ENCODE results near the gene MT1X. TPM values are rescaled to one million over a fixed set of nuclear protein-coding genes. Genes with fewer than 3 reads are reported as not detected.

MT1X gene
- total and polyA plus RNA-seq, 2 of the 13 experiments (the other 11 are each of a cell fraction or from before 2014, with no cell fraction given), result 19.7 to 288 TPM

DNA sequence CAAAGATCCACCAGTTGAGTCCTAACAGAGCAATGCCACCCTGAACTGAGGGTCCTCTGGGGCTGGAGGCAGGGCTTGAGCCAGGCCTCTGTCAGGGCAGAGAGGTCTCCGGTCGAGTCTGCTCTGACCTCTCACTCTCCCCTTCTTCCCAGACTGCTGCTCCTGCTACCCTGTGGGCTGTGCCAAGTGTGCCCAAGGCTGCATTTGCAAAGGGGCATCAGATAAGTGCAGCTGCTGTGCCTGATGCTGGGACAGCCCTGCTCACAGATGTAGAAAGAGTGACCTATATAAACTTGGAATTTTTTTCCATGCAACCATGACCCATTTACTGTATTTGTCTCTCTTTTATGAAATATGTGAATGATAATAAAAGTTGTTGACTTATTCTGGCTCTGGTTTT lies 33.0 kb upstream of the MT1X start:
- H3K4me3 ChIP-seq (replicated peaks in 1 of 3; ENCODE audit: insufficient read depth in 1 of 3, low read depth in 2 of 3, low read length in 3 of 3), result no peak overlapping the region
- no peak overlapping the region for H2AFZ ChIP-seq (ENCODE audit: low read length)
- DNase-seq (ENCODE audit: low spot score), result no peak
- ChIA-PET CTCF (ENCODE audit: low intra/inter-chr PET ratio, low total read pairs) (no interaction called here), POLR2A (no interaction called here)
- ATAC-seq, result no peak
- no peaks in the 10 kb centered on the region for H3K9me3 ChIP-seq (ENCODE audit: low read length)
- H3K79me2 ChIP-seq (ENCODE audit: insufficient read depth, low read length), result no peaks in the 10 kb centered on the region
- no peaks in the 10 kb centered on the region for H3K36me3 ChIP-seq (replicated peaks in 1 of 2; ENCODE audit: control insufficient read depth in 1 of 2, insufficient read depth in 2 of 2, low read length in 2 of 2)
- H3K9ac ChIP-seq (ENCODE audit: insufficient read depth, low read depth, low read length), result no peak overlapping the region
- no peak for FAIRE-seq
- peaks cover 25% of the 10 kb centered on the region for H3K4me1 ChIP-seq (ENCODE audit: insufficient read depth, low read length)
- no peaks in the 10 kb centered on the region for H4K20me1 ChIP-seq (ENCODE audit: insufficient read depth, low read length)
- TF ChIP-seq FLYWCH1 (CRISPR knock-in tag; IDR thresholded peaks at IDR 0.05), result no peak
- TF ChIP-seq ZNF180 (CRISPR knock-in tag; IDR thresholded peaks at IDR 0.05; ENCODE audit: borderline replicate concordance, low read depth), result no peak
- no peak for TF ChIP-seq ZNF552 (CRISPR knock-in tag; IDR thresholded peaks at IDR 0.05; ENCODE audit: borderline replicate concordance)
- TF ChIP-seq RBAK (CRISPR knock-in tag; IDR thresholded peaks at IDR 0.05), result no peak
- TF ChIP-seq NCOA5 (CRISPR knock-in tag; IDR thresholded peaks at IDR 0.05), result no peak
- TF ChIP-seq, protein P1, sequence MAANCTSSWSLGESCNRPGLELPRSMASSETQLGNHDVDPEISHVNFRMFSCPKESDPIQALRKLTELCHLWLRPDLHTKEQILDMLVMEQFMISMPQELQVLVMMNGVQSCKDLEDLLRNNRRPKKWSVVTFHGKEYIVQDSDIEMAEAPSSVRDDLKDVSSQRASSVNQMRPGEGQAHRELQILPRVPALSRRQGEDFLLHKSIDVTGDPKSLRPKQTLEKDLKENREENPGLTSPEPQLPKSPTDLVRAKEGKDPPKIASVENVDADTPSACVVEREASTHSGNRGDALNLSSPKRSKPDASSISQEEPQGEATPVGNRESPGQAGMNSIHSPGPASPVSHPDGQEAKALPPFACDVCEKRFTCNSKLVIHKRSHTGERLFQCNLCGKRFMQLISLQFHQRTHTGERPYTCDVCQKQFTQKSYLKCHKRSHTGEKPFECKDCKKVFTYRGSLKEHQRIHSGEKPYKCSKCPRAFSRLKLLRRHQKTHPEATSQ (CRISPR knock-in tag; IDR thresholded peaks at IDR 0.05; ENCODE audit: borderline replicate concordance), result no peak
- TF ChIP-seq SRSF9 (IDR thresholded peaks at IDR 0.05; ENCODE audit: borderline replicate concordance, insufficient read depth, low read depth, low read length, poor library complexity, severe bottlenecking), result no peak
- no peak for TF ChIP-seq CENPT (CRISPR knock-in tag; IDR thresholded peaks at IDR 0.05; ENCODE audit: low read depth)
- no peak for TF ChIP-seq FOXC1 (CRISPR knock-in tag; IDR thresholded peaks at IDR 0.05; ENCODE audit: borderline replicate concordance)
- TF ChIP-seq ZNF510 (CRISPR knock-in tag; IDR thresholded peaks at IDR 0.05; ENCODE audit: low read depth), result no peak
- no peak for TF ChIP-seq SUZ12 (IDR thresholded peaks at IDR 0.05; ENCODE audit: low read depth, low read length)
- BruUV-seq (replicated peaks), result no TSS peak
- no peak overlapping the region for H3K4me2 ChIP-seq (ENCODE audit: low read depth, low read length)
- H3K27me3 ChIP-seq (ENCODE audit: control insufficient read depth in 1 of 2, insufficient read depth in 2 of 2, low read length in 2 of 2), result peaks cover 9 to 46% of the 10 kb centered on the region in 2 experiments; a peak in 4 of 5 replicates
- intact Hi-C loops (cut with micrococcal nuclease; ENCODE audit: unreplicated experiment) (no loop called here), in situ Hi-C loops (cut with HindIII; ENCODE audit: extremely low pct_ligation_motif_present, low pct_unique_long_range_greater_than_20kb) (no loop called here)
- no peak overlapping the region for H3K27ac ChIP-seq (ENCODE audit: extremely low read length, insufficient read depth, low read length)
- WGBS (ENCODE audit: low lambda C conversion rate), result 40% methylated on average over 2 of the region's 2 CpGs

Data from HepG2 (cell line).